GM18520 (cell line): ENCODE data around the gene ZMYM4.

Experiments
- ATAC-seq: cut with Tn5 transposase; IDR thresholded peaks from one replicate; pipeline ENCODE4 v1.9.1; 2021; ENCODE audit not compliant: unreplicated experiment

The ZMYM4 gene

GRCh38 chr1:35274197-35274596 is 5.7 kb downstream of the ZMYM4 start:
- no peak for ATAC-seq

DNA sequence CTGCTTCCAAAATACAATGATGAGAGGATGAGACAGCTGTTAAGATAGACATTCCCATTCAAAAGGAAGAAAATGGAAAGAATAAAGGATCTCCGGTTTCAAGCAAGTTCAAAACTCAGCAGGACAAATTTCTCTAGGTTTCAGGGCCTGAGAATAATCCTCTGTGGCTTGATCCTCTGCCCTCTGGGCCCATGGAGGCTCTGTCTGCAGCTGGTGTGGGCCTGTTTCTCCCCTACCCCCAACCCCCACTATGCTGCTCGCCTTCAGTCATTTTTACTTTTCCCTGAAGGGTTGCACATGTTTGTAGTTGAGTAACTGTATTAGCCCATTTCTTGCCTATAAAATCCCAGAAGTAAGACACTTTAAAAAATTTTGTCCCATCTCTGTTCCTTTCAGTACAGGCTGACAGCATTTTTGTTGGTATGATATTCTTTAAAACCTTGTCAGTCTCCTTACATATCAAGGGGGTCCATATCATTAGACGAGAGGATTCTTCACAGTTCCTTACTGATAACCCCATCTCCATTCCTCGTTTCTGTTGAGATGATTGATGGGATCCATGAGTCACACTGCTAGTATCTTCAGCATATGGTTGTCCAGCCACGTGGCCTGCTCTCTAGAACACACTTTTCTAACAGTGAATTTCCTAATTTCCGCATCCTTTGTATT is 10.5 kb downstream of the ZMYM4 start:
- no peak for ATAC-seq

- ATAC-seq, result no peak
These were observed 11.0 kb downstream of the ZMYM4 start for GRCh38 chr1:35279555-35279904.

DNA sequence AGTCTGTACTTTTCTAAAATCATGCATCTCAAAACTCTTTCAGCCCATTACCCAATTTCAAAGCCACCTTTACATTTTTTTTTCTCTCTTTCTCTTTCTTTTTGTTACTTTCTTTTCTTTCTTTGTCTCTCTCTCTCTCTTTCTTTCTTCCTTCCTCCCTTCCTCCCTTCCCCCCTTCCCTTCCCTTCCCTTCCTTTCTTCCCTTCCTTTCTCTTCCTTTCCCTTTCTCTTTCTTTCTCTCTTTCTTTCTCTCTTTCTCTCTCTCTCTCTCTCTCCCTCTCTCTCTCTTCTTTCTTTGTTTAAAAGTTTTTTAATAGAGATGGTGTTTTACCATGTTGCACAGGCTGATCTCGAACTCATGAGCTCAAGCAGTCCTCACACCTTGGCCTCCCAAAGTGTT is 11.5 kb downstream of the ZMYM4 start:
- ATAC-seq, result no peak

- ATAC-seq, result no peak
These were observed 13.1 kb downstream of the ZMYM4 start for GRCh38 chr1:35281565-35281964.

- no peak for ATAC-seq
These were observed 13.7 kb downstream of the ZMYM4 start for GRCh38 chr1:35282172-35282571.

GRCh38 chr1:35284852-35285251 is 16.3 kb downstream of the ZMYM4 start:
- ATAC-seq, result no peak

DNA sequence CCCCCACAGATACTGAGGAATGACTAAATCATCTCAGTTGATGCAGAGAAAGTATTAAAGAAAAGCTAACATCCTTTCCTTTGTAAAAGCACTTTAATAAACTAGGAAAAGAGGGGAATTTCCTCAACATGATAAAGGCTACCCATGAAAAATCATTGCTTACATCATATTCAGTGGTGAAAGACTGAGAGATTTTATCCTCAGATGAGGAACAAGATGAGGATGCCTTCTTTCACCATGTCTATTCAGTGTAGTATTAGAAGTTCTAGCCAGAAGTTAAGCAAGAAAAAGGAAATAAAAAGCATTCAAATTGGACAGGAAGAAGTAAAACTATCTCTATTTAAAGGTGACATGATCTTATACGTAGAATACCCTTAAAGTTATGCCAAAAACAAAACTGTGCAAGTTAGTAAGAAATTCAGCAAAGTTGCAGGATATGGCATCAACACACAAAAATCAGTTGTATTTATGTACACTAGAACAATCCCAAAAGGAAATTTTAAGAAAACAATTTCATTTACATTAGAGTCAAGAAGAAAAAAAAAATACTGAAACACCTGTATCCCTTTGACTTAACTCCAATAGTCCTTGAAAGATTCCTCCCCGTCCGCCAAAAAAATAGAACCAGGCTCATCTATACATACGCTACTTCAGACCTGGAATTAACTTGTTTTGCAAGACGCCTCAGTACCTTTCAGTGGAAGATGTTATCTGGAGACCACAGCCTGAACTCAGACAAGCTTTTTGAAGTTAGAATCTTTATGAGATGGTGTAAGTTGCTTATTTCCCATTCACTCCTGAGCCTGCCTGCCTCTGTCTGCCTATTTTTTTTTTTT is 17.5 kb downstream of the ZMYM4 start:
- no peak for ATAC-seq

GRCh38 chr1:35287807-35288640 is 19.5 kb downstream of the ZMYM4 start:
- ATAC-seq, result no peak

GRCh38 chr1:35288761-35289160 is 20.3 kb downstream of the ZMYM4 start:
- ATAC-seq, result no peak

- no peak for ATAC-seq
These were observed 21.9 kb downstream of the ZMYM4 start for GRCh38 chr1:35290452-35290851.

- ATAC-seq, result no peak
These were observed 26.3 kb downstream of the ZMYM4 start for GRCh38 chr1:35294809-35295208.

DNA sequence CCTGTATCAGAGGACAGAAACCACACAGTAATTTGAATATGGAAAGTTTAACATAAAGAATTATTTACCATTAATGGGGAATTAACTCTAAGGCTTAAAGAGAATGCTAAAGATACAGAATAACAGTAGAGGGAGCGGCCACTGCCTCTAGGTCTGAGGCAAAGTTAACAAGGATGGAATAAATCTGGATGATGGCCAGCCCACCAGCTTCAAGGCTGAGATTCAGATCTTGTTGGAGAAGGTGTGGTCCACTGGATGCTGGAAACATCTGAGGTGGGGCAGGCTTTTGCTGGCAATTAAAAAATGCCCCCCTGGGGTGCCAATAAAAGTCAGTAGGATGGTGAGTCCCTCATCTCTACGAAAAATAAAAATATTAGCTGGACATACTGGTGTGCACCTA is 29.4 kb downstream of the ZMYM4 start:
- no peak for ATAC-seq

GRCh38 chr1:35298464-35298863 is 30.0 kb downstream of the ZMYM4 start:
- ATAC-seq, result no peak

- no peak for ATAC-seq
These were observed 31.9 kb downstream of the ZMYM4 start for GRCh38 chr1:35300376-35300775.

GRCh38 chr1:35301674-35302392 is 33.3 kb downstream of the ZMYM4 start:
- ATAC-seq, result no peak

GRCh38 chr1:35305383-35305782 is 36.9 kb downstream of the ZMYM4 start:
- ATAC-seq, result no peak

- no peak for ATAC-seq
These were observed 47.1 kb downstream of the ZMYM4 start for GRCh38 chr1:35315649-35316048.

DNA sequence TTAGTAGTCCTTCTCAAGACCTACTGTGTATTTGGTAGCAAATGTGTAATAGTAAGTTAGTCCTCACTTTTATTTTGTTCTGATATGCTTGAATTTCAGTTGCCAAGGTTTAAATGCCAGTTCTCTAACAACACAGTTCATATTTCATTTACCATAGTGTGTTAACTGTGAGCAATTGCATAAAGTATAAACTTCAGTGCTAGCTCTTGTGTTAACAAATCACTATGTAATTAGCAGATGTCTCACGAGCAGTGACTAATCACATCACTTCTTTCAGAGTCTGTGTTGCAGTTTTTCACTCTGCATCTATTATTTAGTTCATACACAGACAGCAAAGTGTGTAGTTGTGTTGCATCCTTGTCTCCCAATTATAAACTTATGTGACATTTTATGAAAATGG is 47.8 kb downstream of the ZMYM4 start:
- ATAC-seq, result no peak

DNA sequence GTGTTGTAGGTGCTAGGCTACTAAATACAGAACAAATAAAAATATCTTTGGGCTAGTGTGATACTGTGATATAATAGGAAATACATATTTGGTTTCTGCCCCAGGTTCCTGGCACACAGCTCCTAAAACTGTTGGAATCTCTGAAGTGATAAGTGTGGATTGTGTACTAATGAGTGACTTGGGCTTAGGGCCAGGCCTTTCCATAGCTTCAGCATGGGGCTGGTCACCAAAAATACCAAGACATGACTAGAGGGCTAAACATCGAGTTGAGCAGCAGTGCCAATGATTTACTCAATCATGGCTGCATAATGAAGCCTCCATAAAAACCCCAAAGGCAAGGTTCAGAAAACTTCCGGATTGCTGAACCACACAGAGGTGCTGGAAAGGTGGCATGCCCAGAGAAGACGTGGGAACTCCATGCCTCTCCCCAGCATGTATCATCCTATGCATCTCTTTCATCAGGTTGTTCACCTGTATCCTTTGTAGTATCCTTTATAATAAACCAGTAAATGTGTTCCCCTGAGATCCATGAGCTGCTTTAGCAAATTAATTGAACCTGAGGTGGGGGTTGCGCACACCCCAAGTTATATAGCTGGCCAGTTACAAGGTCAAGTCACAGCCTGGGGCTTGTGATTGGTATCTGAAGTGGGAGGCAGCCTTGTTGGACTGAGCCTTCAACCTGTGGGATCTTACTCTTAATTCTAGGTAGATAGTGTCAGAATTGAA is 51.6 kb downstream of the ZMYM4 start:
- ATAC-seq, result no peak
